Subcutaneous abdominal adipose tissue (tissue), 5 donors: ENCODE data around the gene CXCR5.

ENCODE experiments used
- H3K27ac ChIP-seq: one replicate; pipeline ENCODE4 v1.7.0; 2013; ENCODE audit warnings: low read depth, mild to moderate bottlenecking, inconsistent platforms, low read length, moderate library complexity
- H3K27me3 ChIP-seq, 5 donors: one replicate each; pipeline ENCODE4 v1.7.0; 2013; ENCODE audit warnings: low read length in 5 of 5, inconsistent platforms in 1 of 5; ENCODE audit not compliant: control insufficient read depth in 5 of 5, insufficient read depth in 4 of 5
- H3K36me3 ChIP-seq, 5 donors: one replicate each; pipeline ENCODE4 v1.7.0; 2013; ENCODE audit warnings: low read length in 5 of 5; ENCODE audit not compliant: control insufficient read depth in 5 of 5, insufficient read depth in 5 of 5
- H3K4me1 ChIP-seq, 5 donors: one replicate each; pipeline ENCODE4 v1.7.0; 2013; ENCODE audit warnings: low read length in 5 of 5, mild to moderate bottlenecking in 3 of 5, moderate library complexity in 1 of 5; ENCODE audit not compliant: control insufficient read depth in 5 of 5, insufficient read depth in 5 of 5
- H3K4me3 ChIP-seq, 5 donors: one replicate each; pipeline ENCODE4 v1.7.0; 2013; ENCODE audit warnings: low read length in 5 of 5, low read depth in 1 of 5
- H3K9ac ChIP-seq, 5 donors: one replicate each; pipeline ENCODE4 v1.7.0; 2013; ENCODE audit warnings: low read length in 5 of 5, mild to moderate bottlenecking in 4 of 5, moderate library complexity in 3 of 5
- H3K9me3 ChIP-seq, 5 donors: one replicate each; pipeline ENCODE4 v1.7.0; 2013; ENCODE audit warnings: low read length in 5 of 5; ENCODE audit not compliant: control insufficient read depth in 5 of 5
- donor health status: healthy.
- donor health status: healthy.
- donor health status: healthy.
- donor health status: healthy.
- donor health status: healthy.

Gene CXCR5

DNA sequence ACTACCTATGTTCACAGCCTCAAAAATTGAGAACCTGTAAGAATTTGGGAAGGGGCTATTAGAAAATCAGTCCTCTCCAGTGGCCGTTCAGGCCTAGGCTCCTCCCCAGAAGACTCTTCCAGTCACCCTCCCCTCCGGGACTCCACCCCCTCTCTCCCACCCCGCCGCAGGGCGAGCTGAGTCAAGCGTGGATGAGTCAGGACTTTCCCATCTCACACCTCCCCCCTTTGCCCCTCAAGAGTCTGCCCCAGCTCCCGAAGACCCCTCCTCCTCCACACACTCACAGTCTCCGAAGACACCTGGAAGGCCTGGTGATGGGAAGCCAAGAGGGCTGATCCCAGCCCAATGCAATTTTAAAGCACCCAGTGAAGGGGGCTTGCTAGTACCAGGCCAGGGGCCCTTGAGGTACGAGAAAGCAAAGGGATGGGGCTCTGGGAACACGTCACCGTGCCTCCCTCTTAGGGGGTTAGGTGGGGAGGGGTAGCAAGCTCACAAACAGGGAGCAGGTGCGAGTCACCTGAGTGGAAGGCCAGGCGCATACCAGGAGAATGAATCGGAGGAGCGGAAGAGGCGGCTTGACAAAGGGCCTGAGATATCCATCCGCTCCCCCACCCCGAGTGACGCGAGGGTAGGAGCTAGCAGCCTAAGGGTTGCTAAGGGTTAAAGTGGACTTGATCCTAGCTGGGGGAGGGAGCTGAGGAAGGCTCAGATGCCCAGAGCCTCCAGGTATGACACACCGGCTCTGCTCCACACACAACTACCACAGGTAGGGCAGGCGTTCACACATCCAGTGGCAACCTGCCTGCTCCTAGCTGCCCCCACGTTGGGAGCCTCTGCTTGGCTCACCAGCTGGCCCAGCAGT is 28.4 kb downstream of the CXCR5 start:
- Histone ChIP-seq H3K4me3 (peak overlapping the region; percentile 1 to 50 (median 29)), H3K36me3 (peaks cover 0 to 17% (median 12%) of the 10 kb centered on the region in 5 donors), H3K4me1 (peaks cover 32 to 97% (median 94%) of the 10 kb centered on the region in 5 donors), H3K9ac (peak overlapping the region; percentile 67 to 87 (median 77)), H3K9me3 (no peaks in the 10 kb centered on the region), H3K27ac (peak overlapping the region; percentile 98), H3K27me3 (no peaks in the 10 kb centered on the region)

DNA sequence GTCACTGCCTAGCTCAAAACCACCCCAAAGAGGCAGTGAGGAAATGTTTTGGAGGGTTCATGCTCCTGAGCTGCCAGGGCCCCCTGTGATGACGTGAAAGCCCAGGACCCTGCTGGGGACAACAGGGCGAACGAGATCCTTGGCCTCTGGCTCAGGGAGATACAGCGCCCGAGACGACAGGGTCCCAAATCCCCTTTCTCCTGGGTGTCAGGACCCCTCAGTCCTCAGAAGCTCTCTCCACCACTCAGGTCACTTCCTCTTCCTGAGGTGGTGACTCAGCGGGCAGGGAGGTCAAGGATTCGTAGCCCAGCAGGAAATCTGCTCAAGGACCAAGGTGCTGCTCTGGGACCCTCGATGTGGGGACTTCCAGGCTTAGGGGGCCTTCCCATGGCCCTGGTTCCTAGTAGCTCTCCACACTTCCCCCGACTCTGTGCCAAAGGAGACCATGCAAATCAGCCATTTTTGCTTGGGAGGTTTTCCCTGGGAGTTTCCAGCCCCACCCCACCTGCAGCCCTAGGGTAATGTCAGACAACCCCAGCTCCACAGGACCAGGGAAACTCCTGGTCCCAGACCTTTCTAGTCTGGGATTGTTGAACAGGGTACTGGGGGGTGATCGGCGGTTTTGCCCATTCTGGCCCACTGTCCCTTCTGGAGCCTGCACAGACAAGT is 29.2 kb downstream of the CXCR5 start:
- Histone ChIP-seq H3K9me3 (no peaks in the 10 kb centered on the region), H3K4me1 (peaks cover 35 to 97% (median 94%) of the 10 kb centered on the region in 5 donors), H3K9ac (peak overlapping the region; percentile 67 to 80 (median 77)), H3K27ac (peak overlapping the region; percentile 98), H3K36me3 (peaks cover 0 to 9% (median 5%) of the 10 kb centered on the region in 5 donors), H3K4me3 (peak overlapping the region in 4 of 5 donors; percentile 4 to 50 (median 19)), H3K27me3 (no peaks in the 10 kb centered on the region)

DNA sequence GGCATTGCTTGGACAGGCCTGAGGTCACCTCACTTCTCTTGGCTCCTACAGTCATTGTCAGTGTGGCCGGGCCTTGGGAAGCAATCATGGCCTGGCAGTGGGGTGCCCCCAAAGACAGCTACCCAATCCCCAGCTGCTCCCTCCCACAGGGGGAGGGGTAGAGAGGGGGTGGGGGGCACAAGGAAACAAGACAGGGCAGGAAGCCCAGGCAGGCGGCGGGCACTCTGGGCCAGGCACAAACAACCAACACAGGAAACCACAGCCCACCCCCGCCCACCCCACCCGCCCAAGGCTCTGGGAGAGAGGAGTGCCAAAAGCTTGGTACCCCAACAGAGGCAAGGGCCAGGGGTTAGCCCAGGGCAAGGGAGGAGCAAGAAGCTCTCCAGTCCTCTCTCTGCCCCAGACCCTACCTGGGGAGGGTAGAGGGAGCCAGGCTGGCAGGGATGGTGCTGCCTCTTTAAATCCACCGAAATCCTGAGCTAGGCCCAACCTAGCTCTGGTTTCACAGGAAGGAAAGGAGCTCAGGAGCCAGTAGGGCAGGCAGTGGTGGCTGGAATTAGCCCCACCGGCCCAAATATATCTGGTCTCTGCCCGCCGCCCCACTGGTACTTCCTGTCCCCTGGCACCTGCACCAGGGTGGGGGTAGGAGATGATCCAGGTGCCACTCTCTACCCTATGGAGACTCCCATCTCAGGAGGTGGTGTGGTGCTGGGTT is 29.9 kb downstream of the CXCR5 start:
- Histone ChIP-seq H3K4me3 (peak overlapping the region in 3 of 5 donors; percentile 4 to 39 (median 25)), H3K27ac (peak overlapping the region; percentile 98), H3K27me3 (no peaks in the 10 kb centered on the region), H3K4me1 (peaks cover 36 to 98% (median 96%) of the 10 kb centered on the region in 5 donors), H3K9me3 (no peaks in the 10 kb centered on the region), H3K36me3 (peaks cover 0 to 6% (median 0%) of the 10 kb centered on the region in 5 donors), H3K9ac (peak overlapping the region; percentile 67 to 80 (median 75))

DNA sequence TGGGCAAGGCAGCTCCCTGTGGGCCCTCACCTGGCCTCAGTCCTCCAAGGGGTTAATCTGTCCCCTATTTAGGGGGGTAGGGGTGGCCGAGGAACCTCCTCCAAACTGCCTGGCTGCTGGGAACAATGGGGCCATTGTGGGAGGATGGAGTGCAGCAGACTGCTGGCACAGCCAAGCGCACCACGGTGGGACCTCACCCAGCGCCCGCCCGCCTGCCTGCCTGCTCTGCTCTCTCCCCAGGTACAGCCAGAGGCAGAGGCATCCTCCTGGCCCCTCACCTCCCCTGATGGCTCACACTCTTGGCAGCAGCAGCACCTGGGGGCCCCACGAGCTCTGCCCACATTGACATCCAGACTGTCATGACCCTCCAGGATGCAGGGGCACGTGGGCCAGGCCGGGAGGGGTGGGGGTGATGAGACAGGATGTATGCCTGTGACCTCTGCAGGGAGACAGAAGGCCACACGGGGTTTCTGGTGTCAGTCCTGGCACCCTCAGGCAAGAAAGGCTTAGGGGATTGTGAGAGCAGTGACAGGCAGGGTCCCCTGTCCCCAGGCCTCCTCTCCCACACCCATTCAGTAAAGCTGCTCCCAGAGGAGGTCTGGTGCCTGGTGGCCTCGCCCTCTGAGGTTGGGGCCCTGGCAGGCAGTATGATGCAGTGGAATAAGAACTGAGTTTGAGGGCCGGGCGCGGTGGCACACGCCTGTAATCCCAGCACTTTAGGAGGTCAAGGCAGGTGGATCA is 30.7 kb downstream of the CXCR5 start:
- Histone ChIP-seq H3K4me1 (peaks cover 35 to 98% (median 95%) of the 10 kb centered on the region in 5 donors), H3K9ac (peak overlapping the region in 4 of 5 donors; percentile 34 to 72 (median 65)), H3K36me3 (peaks cover 0 to 6% (median 0%) of the 10 kb centered on the region in 5 donors), H3K9me3 (no peaks in the 10 kb centered on the region), H3K27ac (peak overlapping the region; percentile 98), H3K4me3 (peak overlapping the region in 2 of 5 donors; percentile 25 to 39), H3K27me3 (no peaks in the 10 kb centered on the region)

DNA sequence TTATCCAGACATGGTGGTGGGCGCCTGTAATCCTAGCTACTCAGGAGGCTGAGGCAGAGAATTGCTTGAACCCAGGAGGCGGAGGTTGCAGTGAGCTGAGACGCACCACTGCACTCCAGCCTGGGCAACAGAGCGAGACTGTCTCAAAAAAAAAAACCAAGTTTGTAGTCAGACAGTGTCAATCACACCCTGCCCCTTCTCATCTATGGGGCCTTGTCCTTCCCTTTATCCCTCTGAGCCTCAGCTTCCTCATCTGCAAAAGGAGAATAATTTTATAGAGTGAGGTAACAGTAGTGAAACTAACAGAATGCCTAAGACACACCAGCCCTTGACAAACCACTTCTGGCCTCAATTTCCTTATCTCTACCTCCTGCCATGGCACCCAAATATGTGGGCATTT is 31.3 kb downstream of the CXCR5 start:
- Histone ChIP-seq H3K9me3 (no peaks in the 10 kb centered on the region), H3K4me1 (peaks cover 41 to 98% (median 95%) of the 10 kb centered on the region in 5 donors), H3K27me3 (peaks cover 0 to 2% (median 0%) of the 10 kb centered on the region in 5 donors), H3K9ac (peak overlapping the region in 4 of 5 donors; percentile 55 to 82 (median 64)), H3K4me3 (no peak overlapping the region), H3K36me3 (peaks cover 0 to 6% (median 0%) of the 10 kb centered on the region in 5 donors), H3K27ac (peak overlapping the region; percentile 98)

DNA sequence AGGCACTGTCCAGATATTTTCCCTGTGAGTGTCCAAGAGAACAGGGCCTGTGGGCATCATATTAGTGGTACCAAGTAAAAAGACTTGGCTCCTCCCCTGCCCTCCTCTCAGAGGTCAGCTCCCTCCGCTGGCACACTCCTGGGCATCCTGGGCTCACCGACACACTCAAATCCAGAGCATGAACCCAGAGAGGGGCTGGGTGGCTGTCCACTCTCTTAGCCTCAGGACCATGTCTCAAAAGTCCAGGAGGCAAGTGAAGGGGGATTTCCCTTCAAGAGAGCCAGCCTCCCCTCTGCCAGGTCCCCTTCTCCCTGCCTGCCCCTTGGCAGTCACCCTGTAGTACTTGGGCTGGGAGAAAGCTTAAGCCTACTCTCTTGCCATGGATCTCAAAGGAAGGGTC is 31.7 kb downstream of the CXCR5 start:
- Histone ChIP-seq H3K9ac (peak overlapping the region in 4 of 5 donors; percentile 55 to 82 (median 64)), H3K27me3 (peaks cover 0 to 3% (median 0%) of the 10 kb centered on the region in 5 donors), H3K4me3 (no peak overlapping the region), H3K27ac (peak overlapping the region; percentile 98), H3K4me1 (peaks cover 45 to 98% (median 96%) of the 10 kb centered on the region in 5 donors), H3K9me3 (no peaks in the 10 kb centered on the region), H3K36me3 (peaks cover 0 to 6% (median 0%) of the 10 kb centered on the region in 5 donors)

DNA sequence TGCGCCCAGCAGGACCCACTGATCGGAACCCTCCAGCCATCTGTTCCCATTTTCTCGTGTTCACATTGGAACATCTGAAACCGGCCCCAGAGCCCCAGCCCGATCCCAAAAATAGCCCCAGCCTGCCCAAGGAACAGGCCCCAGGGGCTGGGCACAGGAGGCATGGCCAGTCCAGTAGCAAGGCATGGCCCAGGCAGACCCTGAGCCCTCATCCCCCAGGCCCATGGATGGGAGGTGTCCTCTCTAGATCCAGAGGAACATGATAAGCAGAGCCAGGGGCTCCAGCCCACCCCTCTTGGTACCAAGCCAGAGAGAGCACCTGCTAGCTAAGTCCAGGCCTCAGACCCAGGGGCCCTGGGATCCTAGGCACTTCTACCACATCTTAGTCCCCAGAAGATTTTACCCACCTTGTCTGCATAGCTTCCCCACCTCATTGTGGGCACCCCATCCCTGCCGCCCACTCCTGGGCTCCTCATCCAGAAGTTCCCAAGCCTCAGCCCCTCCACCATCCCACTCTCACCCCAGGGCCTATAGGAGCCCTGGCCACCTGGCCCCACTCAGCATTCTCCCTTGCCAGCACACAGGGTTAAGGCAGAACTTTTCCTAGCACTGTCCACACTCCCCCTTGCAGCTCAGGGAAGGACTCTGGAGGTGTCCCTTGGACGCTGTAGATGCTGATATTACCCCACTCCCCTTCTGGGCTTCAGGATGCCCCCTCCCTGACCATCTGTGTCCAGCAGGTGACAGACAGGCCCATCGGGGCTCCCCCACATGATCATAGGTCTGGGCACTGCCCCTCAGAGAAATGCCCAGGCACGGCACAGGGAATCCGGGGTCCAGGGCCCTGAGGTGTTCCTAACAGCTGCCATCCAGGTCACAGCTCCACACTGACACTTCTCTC is 32.5 kb downstream of the CXCR5 start:
- no peaks in the 10 kb centered on the region for H3K9me3 ChIP-seq
- peaks cover 0 to 6% (median 0%) of the 10 kb centered on the region in 5 donors for H3K36me3 ChIP-seq
- peak overlapping the region; percentile 98 for H3K27ac ChIP-seq
- peaks cover 53 to 99% (median 98%) of the 10 kb centered on the region in 5 donors for H3K4me1 ChIP-seq
- peak overlapping the region; percentile 62 to 82 (median 66) for H3K9ac ChIP-seq
- H3K4me3 ChIP-seq: peak overlapping the region in 3 of 5 donors; percentile 15 to 39 (median 25)
- peaks cover 0 to 6% (median 0%) of the 10 kb centered on the region in 5 donors for H3K27me3 ChIP-seq

DNA sequence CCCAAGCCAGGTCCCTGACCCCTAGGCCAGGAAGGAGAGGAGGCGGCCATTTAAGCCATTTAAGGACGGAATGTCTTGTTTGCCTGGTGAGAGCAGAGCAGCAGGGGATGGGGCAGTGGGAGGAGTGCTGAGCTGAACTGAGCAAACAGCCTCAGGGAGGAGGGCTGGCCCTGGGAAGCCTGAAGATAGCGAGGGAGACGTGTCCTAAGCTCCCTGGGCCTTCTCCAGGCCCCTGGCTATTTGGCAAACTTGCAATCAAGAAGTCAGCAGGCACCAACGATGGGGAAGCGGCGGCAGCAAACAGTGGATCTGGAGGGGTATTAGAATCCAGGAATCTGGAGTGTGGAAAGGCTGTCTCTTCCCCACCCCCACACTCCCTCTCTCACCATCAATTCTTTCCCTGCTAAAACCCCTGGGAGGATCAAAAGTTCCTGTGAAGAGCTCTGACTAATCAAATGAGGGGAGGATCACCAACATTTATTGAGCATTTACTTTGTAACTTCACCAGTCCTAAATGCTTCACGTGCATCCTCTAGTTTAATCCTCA is 33.2 kb downstream of the CXCR5 start:
- Histone ChIP-seq H3K4me3 (peak overlapping the region in 3 of 5 donors; percentile 15 to 39 (median 25)), H3K27me3 (peaks cover 0 to 6% (median 0%) of the 10 kb centered on the region in 5 donors), H3K36me3 (peaks cover 0 to 6% (median 0%) of the 10 kb centered on the region in 5 donors), H3K9me3 (no peaks in the 10 kb centered on the region), H3K27ac (peak overlapping the region; percentile 98), H3K9ac (peak overlapping the region; percentile 62 to 82 (median 66)), H3K4me1 (peaks cover 57 to 99% (median 98%) of the 10 kb centered on the region in 5 donors)
